Tibial nerve (tissue), 3 donors: ENCODE data around the gene PDZD4.

Source experiments
- CTCF ChIP-seq, 5 experiments: fragments of 200-600 bp in 3 of 5; fragments of 450-650 bp in 2 of 5; sonication (generic) in 3 of 5; IDR thresholded peaks; one replicate each; pipeline ENCODE4 v1.5.1; 2016 to 2019; ENCODE audit warnings: antibody characterized with exemption in 5 of 5, mild to moderate bottlenecking in 3 of 5, moderate library complexity in 2 of 5
- POLR2A ChIP-seq, 2 donors: fragments of 450-650 bp; IDR thresholded peaks; one replicate each; pipeline ENCODE4 v1.6.1; 2017; ENCODE audit warnings: antibody characterized with exemption in 2 of 2, mild to moderate bottlenecking in 2 of 2, moderate library complexity in 2 of 2

GRCh38 chrX:153877571-153878261, 47.4 kb upstream of the PDZD4 start:
- TF ChIP-seq POLR2A (IDR thresholded peaks at IDR 0.05) (no peak), CTCF (IDR thresholded peaks at IDR 0.05) (no peak)
